GM12864 (cell line): Measurements from ENCODE around the gene ZNF814.

Experiments used
- DNase-seq: peaks from one replicate; pipeline ENCODE4 v3.0.0-alpha.2; 2011; ENCODE audit warnings: low read depth
- H3K4me3 ChIP-seq: 2 replicates; pipeline ENCODE4 v1.5.1; 2011; ENCODE audit warnings: mild to moderate bottlenecking, low read depth, low read length, control low read depth
- CTCF ChIP-seq: IDR thresholded peaks from 2 replicates; pipeline ENCODE4 v1.5.1; 2011; ENCODE audit warnings: low read depth, mild to moderate bottlenecking, moderate library complexity, low read length, control low read depth, inconsistent platforms; ENCODE audit errors: missing control alignments

ZNF814 gene

DNA sequence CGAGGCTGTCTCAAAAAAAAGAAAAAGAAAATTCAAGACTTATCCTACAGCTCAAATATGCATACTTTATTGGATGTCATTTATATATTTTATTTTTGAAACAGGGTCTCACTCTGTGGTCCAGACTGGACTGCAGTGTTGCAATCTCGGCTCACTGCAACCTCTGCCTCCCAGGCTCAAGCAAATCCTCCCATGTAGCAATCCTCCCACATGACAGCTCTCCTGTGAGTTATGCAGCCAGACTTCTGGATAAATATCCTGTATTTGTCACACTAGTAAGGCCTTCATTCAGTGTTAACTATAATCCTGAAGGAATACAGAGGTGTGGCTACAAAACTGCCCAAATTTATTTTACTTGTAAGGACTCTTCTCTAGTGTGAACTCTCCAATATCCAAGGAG is 81.3 kb downstream of the ZNF814 start:
- DNase-seq = no peak
- no peak for TF ChIP-seq CTCF
- H3K4me3 ChIP-seq = no peak overlapping the region

DNA sequence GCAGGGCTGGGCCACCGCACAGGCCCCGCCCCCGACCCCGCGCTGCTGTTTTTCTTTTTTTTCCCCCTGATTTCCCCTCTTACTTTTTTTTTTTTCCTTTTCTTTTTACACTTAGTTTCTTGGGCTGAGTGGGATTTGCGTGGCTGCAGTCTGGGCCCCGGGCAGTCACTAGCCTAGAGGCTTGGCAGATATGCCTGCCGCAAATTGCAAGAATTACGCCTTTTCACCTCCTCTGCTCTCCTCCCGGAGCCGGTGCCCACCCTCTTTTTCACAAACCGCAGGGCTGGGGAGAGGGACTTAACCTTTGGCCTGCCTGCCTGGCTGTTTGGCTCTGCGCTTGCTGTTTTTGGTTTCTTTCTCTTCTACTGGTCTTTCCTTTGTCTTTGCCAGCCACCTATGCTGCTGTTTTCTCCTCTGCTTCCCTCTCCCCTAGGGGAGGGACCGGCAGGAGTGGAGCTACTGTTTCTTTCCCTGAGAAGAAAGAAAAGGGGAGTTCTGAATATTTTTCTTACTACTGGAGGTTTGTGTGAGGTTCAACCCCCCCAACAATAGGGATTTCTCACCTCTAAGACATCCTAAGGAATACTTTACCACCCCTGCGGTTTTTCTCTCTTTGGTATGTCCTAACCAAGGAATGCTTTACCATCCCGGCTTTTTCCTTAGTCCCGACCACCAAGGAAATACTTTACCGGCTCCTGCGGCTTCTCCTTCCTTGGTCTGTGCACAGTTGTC is 85.1 kb downstream of the ZNF814 start:
- DNase-seq = no peak
- no peak for TF ChIP-seq CTCF
- no peak overlapping the region for H3K4me3 ChIP-seq

GRCh38 chr19:57803265-57803593 is 85.6 kb downstream of the ZNF814 start:
- no peak for DNase-seq
- H3K4me3 ChIP-seq = no peak overlapping the region
- no peak for TF ChIP-seq CTCF

GRCh38 chr19:57802269-57802668 is 86.6 kb downstream of the ZNF814 start:
- DNase-seq = no peak
- TF ChIP-seq CTCF = no peak
- H3K4me3 ChIP-seq = no peak overlapping the region

GRCh38 chr19:57800696-57801095 is 88.1 kb downstream of the ZNF814 start:
- H3K4me3 ChIP-seq = no peak overlapping the region
- DNase-seq = no peak
- TF ChIP-seq CTCF = no peak
